H1 (cell line): ENCODE data around the gene UPF1.

Experiments used
- SUZ12 ChIP-seq: fragments of 200-600 bp; sonication (generic); IDR thresholded peaks from 2 replicates; pipeline ENCODE4 v1.6.1; 2012; ENCODE audit warnings: mild to moderate bottlenecking, inconsistent platforms, low read length, moderate library complexity, mixed read lengths
- TF ChIP-seq, protein P1 (sequence below), 3 experiments: IDR thresholded peaks; 1 replicate in 2 of 3; 2 replicates in 1 of 3; pipeline versions ENCODE4 v1.5.1 to v1.6.1; 2011; ENCODE audit warnings: low read length in 3 of 3, mild to moderate bottlenecking in 3 of 3, inconsistent platforms in 2 of 3, low read depth in 1 of 3, moderate library complexity in 1 of 3; ENCODE audit not compliant: insufficient read depth in 1 of 3; ENCODE audit errors: control extremely low read depth in 1 of 3

DNA sequence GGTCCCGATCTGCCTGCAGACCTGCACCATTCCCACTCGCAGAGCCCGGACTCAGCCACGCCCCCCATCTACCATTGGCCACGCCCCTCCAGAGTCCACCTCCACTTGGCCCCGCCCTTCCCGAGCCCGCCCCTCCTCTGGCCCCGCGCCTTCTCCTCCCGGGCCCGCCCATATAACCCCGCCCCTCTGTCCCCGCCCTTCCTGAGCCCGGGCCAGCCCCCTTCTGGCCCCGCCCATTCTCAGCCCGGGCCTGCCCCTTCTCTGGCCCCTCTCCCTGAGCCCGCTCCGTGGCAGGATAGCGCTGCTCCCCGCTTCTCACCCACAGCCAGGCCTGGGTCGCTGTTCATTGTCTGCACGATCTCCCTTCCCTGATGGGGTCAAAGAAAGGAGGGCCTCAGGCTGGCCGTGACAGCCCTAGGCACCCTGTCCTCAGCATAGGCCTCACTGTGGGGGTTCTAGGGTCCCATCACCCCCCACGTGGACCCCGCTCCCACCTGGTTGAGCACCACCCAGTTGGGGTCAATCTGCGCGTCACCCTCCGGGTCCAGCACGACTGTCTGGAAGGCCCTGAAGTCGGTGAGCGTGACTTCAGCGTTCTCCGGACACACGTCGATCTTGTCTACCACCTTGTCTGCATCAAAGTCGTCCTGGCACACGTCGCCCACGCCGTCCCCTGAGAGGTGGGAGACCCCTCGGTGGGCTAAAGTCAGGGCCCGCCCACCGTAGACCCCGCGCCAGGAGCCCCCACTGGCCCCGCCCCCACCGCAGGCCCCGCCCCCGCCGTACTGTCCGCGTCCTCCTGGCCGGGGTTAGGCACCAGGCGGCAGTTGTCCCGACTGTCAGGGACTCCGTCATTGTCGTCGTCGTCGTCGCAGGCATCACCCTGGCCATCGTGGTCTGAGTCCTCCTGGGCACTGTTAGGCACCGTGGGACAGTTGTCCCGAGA, 46.3 kb upstream of the UPF1 start:
- TF ChIP-seq, protein P1, sequence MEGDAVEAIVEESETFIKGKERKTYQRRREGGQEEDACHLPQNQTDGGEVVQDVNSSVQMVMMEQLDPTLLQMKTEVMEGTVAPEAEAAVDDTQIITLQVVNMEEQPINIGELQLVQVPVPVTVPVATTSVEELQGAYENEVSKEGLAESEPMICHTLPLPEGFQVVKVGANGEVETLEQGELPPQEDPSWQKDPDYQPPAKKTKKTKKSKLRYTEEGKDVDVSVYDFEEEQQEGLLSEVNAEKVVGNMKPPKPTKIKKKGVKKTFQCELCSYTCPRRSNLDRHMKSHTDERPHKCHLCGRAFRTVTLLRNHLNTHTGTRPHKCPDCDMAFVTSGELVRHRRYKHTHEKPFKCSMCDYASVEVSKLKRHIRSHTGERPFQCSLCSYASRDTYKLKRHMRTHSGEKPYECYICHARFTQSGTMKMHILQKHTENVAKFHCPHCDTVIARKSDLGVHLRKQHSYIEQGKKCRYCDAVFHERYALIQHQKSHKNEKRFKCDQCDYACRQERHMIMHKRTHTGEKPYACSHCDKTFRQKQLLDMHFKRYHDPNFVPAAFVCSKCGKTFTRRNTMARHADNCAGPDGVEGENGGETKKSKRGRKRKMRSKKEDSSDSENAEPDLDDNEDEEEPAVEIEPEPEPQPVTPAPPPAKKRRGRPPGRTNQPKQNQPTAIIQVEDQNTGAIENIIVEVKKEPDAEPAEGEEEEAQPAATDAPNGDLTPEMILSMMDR (IDR thresholded peaks at IDR 0.05; ENCODE audit: control extremely low read depth in 1 of 3, insufficient read depth in 1 of 3, low read depth in 1 of 3, low read length in 3 of 3): no peak
- TF ChIP-seq SUZ12: no peak
